Activated naive CD8-positive, alpha-beta T cell treated with anti-CD3 and anti-CD28 coated beads, Interleukin-2, amount 10 ng/mL, durations not matched to agents 7 days and 5 days (primary cell): ENCODE results near the gene LRRC71. TPM values are rescaled to one million over a fixed set of nuclear protein-coding genes. Genes with fewer than 3 reads are reported as not detected.

ENCODE experiments used
- ATAC-seq: fragments of 150-1000 bp; cut with Tn5 transposase; one replicate; pipeline ENCODE4 v1.10.0; 2021; ENCODE audit warnings: low read depth, moderate library complexity
- POLR2A ChIA-PET: fragments of 350-600 bp; sonication (Branson Sonifier 250); formaldehyde crosslinking; loops from one replicate; lab custom pipeline; 2021; ENCODE audit warnings: antibody characterized with exemption; lab: Charles Lee
- DNase-seq: peaks from one replicate; pipeline ENCODE4 v3.0.0; 2021
- H3K27ac Mint-ChIP-seq: one replicate; pipeline ENCODE4 v1.8.0; 2022; ENCODE audit warnings: mild to moderate bottlenecking, mixed read lengths
- H3K27me3 Mint-ChIP-seq: one replicate; pipeline ENCODE4 v1.8.0; 2022; ENCODE audit warnings: mild to moderate bottlenecking, moderate library complexity, mixed read lengths
- H3K36me3 Mint-ChIP-seq: one replicate; pipeline ENCODE4 v1.8.0; 2021; ENCODE audit warnings: mild to moderate bottlenecking, mixed read lengths
- H3K4me1 Mint-ChIP-seq: one replicate; pipeline ENCODE4 v1.8.0; 2021; ENCODE audit warnings: mixed read lengths
- H3K4me3 Mint-ChIP-seq: one replicate; pipeline ENCODE4 v1.8.0; 2022; ENCODE audit warnings: mild to moderate bottlenecking, moderate library complexity, mixed read lengths
- H3K9me3 Mint-ChIP-seq: one replicate; pipeline ENCODE4 v1.8.0; 2021; ENCODE audit warnings: mixed read lengths
- microRNA-seq: library from miRNA; unstranded; fragments of <30 nt; microRNA quantifications from one replicate; pipeline ENCODE4 v1.2.0, GENCODE V29; 2022
- total RNA-seq, 2 experiments: library from RNA; stranded (reverse); gene quantifications; one replicate each; pipeline ENCODE4 v1.2.3, GENCODE V29; 2021

The LRRC71 gene
- total RNA-seq, 2 experiments from 2014 or later = not detected

GRCh38 chr1:156959925-156960324, 39.5 kb downstream of the LRRC71 start:
- DNase-seq (no peak), ATAC-seq (no peak)
- Mint-ChIP-seq H3K27me3 (no peaks in the 10 kb centered on the region), H3K9me3 (peaks cover 1% of the 10 kb centered on the region), H3K4me1 (peaks cover 35% of the 10 kb centered on the region), H3K27ac (no peak overlapping the region), H3K4me3 (no peak overlapping the region), H3K36me3 (peaks cover 5% of the 10 kb centered on the region)
- POLR2A ChIA-PET = no interaction called here

DNA sequence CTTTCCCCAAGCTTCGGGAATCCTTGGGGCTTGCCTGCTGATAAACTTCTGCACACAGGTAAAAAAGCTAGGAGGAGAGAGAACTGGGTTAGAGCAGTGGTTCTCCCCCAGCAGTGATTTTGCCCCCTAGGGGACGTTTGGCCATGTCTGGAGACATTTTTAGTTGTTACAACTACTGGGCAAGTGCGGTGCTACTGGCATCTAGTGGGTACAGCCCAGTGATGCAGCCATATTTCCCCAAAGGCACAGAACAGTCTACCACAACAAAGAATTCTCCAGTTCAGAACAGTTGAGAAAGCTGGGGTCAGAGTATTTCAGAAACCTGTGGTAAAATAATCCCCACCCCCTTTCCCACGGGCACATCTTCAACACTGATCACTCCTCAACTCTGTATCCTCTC, 41.3 kb downstream of the LRRC71 start:
- Mint-ChIP-seq H3K4me1 (peaks cover 35% of the 10 kb centered on the region), H3K4me3 (peak overlapping the region; percentile 51), H3K27me3 (peaks cover 11% of the 10 kb centered on the region), H3K27ac (no peak overlapping the region), H3K9me3 (peaks cover 1% of the 10 kb centered on the region), H3K36me3 (peaks cover 5% of the 10 kb centered on the region)
- POLR2A ChIA-PET = no interaction called here
- ATAC-seq (peak; percentile 56), DNase-seq (no peak)

DNA sequence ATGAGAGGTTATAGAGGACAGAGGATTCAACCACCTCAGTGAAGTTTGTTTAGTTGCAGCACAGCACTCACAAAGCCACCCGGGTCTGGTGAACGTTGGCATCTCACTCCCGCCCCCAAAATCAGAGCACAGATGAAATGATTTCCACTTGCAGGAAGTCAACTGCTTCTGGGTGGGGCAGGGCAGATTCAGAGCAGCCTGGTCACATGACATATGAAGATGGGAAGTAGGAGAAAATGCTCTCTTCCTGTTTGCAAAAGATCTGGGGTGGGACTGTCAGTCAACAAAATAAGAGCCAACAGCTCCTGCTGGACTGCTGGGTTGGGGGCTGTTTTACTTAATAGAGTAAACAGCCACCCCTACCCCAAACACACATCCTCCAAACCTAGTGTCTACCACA, 43.2 kb downstream of the LRRC71 start:
- Mint-ChIP-seq H3K4me1 (peaks cover 29% of the 10 kb centered on the region), H3K27me3 (peaks cover 21% of the 10 kb centered on the region), H3K36me3 (peaks cover 5% of the 10 kb centered on the region), H3K27ac (peak overlapping the region; percentile 84), H3K4me3 (peak overlapping the region; percentile 84), H3K9me3 (peaks cover 1% of the 10 kb centered on the region)
- DNase-seq = peak; percentile 43
- POLR2A ChIA-PET = interaction anchor here (1.1 kb wide), 1 partner anchor 10 kb away, joined by 3 read pairs; no protein-coding TSS in a partner anchor
- peak; percentile 85 for ATAC-seq

GRCh38 chr1:156964441-156964840, 44.0 kb downstream of the LRRC71 start:
- Mint-ChIP-seq H3K27ac (no peak overlapping the region), H3K27me3 (peaks cover 28% of the 10 kb centered on the region), H3K9me3 (peaks cover 1% of the 10 kb centered on the region), H3K36me3 (peaks cover 5% of the 10 kb centered on the region), H3K4me1 (peaks cover 27% of the 10 kb centered on the region), H3K4me3 (no peak overlapping the region)
- DNase-seq = no peak
- ATAC-seq = no peak
- POLR2A ChIA-PET = no interaction called here

DNA sequence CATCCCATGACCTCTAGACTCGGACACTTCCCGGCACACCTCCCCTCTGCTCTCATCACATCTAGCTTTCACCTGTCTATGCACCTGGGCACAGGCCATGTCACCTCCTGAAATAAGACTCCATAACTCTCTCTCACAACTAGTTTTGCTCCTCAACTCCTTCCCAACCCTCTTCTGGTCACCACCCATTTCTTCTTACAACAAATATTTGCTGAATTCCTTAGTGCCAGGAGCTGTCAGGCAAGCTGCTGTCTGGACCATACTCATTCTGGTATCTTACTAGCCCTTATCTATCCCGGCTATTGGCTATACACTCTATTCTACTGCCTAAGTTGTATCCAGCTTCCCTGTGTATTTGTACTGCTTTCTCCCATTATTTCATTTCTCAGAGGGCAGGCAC, 49.1 kb downstream of the LRRC71 start:
- POLR2A ChIA-PET = no interaction called here
- Mint-ChIP-seq H3K9me3 (no peaks in the 10 kb centered on the region), H3K27me3 (peaks cover 50% of the 10 kb centered on the region), H3K27ac (no peak overlapping the region), H3K4me1 (no peaks in the 10 kb centered on the region), H3K36me3 (no peaks in the 10 kb centered on the region), H3K4me3 (no peak overlapping the region)
- ATAC-seq (no peak), DNase-seq (no peak)

DNA sequence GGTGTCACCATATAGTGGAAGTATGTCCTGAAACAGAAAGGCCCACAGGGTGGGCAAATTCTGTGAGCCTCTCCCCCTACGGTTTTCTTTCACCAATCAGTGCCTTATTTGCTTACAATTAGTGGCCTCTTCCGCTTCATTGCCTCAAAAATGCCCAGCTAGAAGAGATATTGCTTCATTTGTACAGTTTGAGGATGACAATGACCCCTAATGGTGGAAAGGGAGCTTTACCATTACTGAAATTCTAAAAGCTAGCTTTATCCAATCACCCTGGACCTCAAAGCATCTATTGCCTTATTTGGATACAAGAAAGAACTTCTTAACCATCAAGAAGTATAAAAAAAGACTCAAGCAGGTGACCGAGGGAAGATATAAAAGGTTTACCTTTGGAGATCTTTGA, 49.6 kb downstream of the LRRC71 start:
- no peak for DNase-seq
- H3K27me3 Mint-ChIP-seq = peaks cover 52% of the 10 kb centered on the region
- H3K4me3 Mint-ChIP-seq = no peak overlapping the region
- no peaks in the 10 kb centered on the region for H3K36me3 Mint-ChIP-seq
- POLR2A ChIA-PET = no interaction called here
- no peak for ATAC-seq
- no peak overlapping the region for H3K27ac Mint-ChIP-seq
- no peaks in the 10 kb centered on the region for H3K9me3 Mint-ChIP-seq
- H3K4me1 Mint-ChIP-seq = no peaks in the 10 kb centered on the region

GRCh38 chr1:156973417-156973816, 53.0 kb downstream of the LRRC71 start:
- no peaks in the 10 kb centered on the region for H3K9me3 Mint-ChIP-seq
- no peak overlapping the region for H3K4me3 Mint-ChIP-seq
- ATAC-seq (no peak), DNase-seq (no peak)
- POLR2A ChIA-PET = interaction anchor here (1.3 kb wide), 1 partner anchor 10 kb away, joined by 3 read pairs; no protein-coding TSS in a partner anchor
- H3K4me1 Mint-ChIP-seq = no peaks in the 10 kb centered on the region
- H3K27me3 Mint-ChIP-seq = peaks cover 52% of the 10 kb centered on the region
- no peak overlapping the region for H3K27ac Mint-ChIP-seq
- no peaks in the 10 kb centered on the region for H3K36me3 Mint-ChIP-seq

DNA sequence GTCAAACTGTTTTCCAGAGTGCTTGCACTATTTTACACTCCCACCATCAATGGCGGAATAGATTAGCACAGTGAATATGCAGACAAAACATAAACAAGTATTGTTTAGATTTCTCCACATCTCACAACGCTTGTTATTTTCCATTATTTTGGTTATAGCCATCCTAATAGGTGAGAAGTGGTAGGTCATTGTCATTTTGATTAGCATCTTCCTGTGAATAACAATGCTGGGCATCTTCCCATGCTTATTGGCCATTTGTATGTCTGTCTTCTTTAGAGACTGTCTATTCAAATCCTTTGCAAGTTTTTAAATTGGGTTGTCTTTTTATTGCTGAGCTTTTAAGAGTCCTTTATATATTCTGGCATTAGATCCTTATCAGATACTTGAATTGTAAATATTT, 54.7 kb downstream of the LRRC71 start:
- POLR2A ChIA-PET = no interaction called here
- no peak for DNase-seq

DNA sequence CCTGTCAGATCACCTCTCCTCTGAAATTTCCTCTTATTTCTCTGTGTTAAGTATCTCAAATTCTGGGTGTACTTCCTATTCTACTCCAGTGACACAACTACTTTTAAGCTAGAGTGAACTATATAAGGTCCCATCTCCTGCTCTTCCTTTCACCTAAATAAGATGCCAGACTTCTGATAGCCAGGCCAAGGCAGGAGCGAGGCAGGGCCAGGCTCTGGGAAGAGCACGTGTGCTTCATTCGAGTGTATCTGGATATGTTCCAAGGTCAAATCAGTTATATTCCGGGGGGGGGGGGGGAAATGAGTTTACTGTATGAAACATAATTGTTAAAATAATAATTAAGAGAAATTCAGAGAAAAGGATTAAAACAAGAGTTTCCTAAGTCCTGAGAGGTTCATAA, 60.1 kb downstream of the LRRC71 start:
- Mint-ChIP-seq H3K9me3 (no peaks in the 10 kb centered on the region), H3K4me3 (no peak overlapping the region), H3K27ac (no peak overlapping the region), H3K4me1 (no peaks in the 10 kb centered on the region), H3K36me3 (no peaks in the 10 kb centered on the region), H3K27me3 (peaks cover 40% of the 10 kb centered on the region)
- DNase-seq = no peak
- POLR2A ChIA-PET = no interaction called here
- ATAC-seq = no peak

More for the DNA sequence above, 54.7 kb downstream of the LRRC71 start:
- Mint-ChIP-seq H3K4me1 (no peaks in the 10 kb centered on the region), H3K27ac (no peak overlapping the region), H3K27me3 (peaks cover 45% of the 10 kb centered on the region), H3K9me3 (no peaks in the 10 kb centered on the region), H3K36me3 (no peaks in the 10 kb centered on the region), H3K4me3 (no peak overlapping the region)
- ATAC-seq = no peak

Small RNA genes within 50 kb of the gene (microRNA-seq; reads per million reads assigned to microRNA genes)
- not detected for gene MIR765

Other genes with a start within 250 kb of the LRRC71 start
- gene NES, start 243.2 kb upstream of the LRRC71 start, total RNA-seq = not detected
- gene CRABP2, start 215.0 kb upstream of the LRRC71 start, total RNA-seq = under 1 TPM; 0.68 to 0.80 TPM
- gene METTL25B, start 192.2 kb upstream of the LRRC71 start, total RNA-seq = 10 to 100 TPM; 34.6 to 35.1 TPM
- 10 to 100 TPM; 44.1 to 47.1 TPM for gene ISG20L2, start 191.9 kb upstream of the LRRC71 start, total RNA-seq
- 10 to 100 TPM; 45.0 to 51.1 TPM for gene MRPL24, start 179.5 kb upstream of the LRRC71 start, total RNA-seq
- gene HDGF, start 169.0 kb upstream of the LRRC71 start, total RNA-seq = 100 to 1,000 TPM; 186 to 196 TPM
- gene PRCC, start 153.1 kb upstream of the LRRC71 start, total RNA-seq = 10 to 100 TPM; 65.7 to 76.0 TPM
- gene SH2D2A, start 103.8 kb upstream of the LRRC71 start, total RNA-seq = 10 to 100 TPM; 86.0 to 89.2 TPM
- under 1 TPM; 0.47 to 0.48 TPM for gene INSRR, start 61.5 kb upstream of the LRRC71 start, total RNA-seq
- 10 to 100 TPM; 13.7 to 13.9 TPM for gene NTRK1, start 59.8 kb upstream of the LRRC71 start, total RNA-seq
- under 1 TPM; 0.28 TPM for gene PEAR1, start 26.9 kb upstream of the LRRC71 start, total RNA-seq
- gene ARHGEF11, start 125.1 kb downstream of the LRRC71 start, total RNA-seq = 10 to 100 TPM; 14.5 to 20.5 TPM
- gene ETV3L, start 179.2 kb downstream of the LRRC71 start, total RNA-seq = not detected
- gene ETV3, start 217.8 kb downstream of the LRRC71 start, total RNA-seq = 10 to 100 TPM; 39.4 to 43.1 TPM